Mesothelial cell of epicardium (in vitro differentiated cells): ENCODE measurements around the gene IPO13. TPM values are rescaled to one million over a fixed set of nuclear protein-coding genes. Genes with fewer than 3 reads are reported as not detected.

Experiments used
- DNase-seq, 2 experiments: peaks; one replicate each; pipeline ENCODE4 v3.0.0; 2021; ENCODE audit warnings: low spot score in 2 of 2; ENCODE audit not compliant: unreplicated experiment in 2 of 2
- H3K27ac Mint-ChIP-seq: 2 replicates; pipeline ENCODE4 v1.8.0; 2021; ENCODE audit warnings: mixed read lengths
- H3K27me3 Mint-ChIP-seq: 2 replicates; pipeline ENCODE4 v1.8.0; 2021; ENCODE audit warnings: low read depth, mixed read lengths
- H3K36me3 Mint-ChIP-seq: 2 replicates; pipeline ENCODE4 v1.8.0; 2021; ENCODE audit warnings: mixed read lengths
- H3K4me1 Mint-ChIP-seq: 2 replicates; pipeline ENCODE4 v1.8.0; 2021; ENCODE audit warnings: mixed read lengths
- H3K4me3 Mint-ChIP-seq: 2 replicates; pipeline ENCODE4 v1.8.0; 2021; ENCODE audit warnings: mild to moderate bottlenecking, moderate library complexity, mixed read lengths
- H3K9me3 Mint-ChIP-seq: 2 replicates; pipeline ENCODE4 v1.8.0; 2021; ENCODE audit warnings: mixed read lengths
- total RNA-seq: library from RNA; stranded (reverse); gene quantifications from 3 replicates; pipeline ENCODE4 v1.2.1, GENCODE V29; 2021
- TF ChIP-seq, protein P1 (sequence below): fragments of 200-600 bp; sonication (generic); IDR thresholded peaks from one replicate; pipeline ENCODE4 v1.5.0; 2021; ENCODE audit warnings: antibody characterized with exemption; ENCODE audit not compliant: unreplicated experiment

The IPO13 gene
- total RNA-seq, 1 donor from 2014 or later, result 26.4 TPM

DNA sequence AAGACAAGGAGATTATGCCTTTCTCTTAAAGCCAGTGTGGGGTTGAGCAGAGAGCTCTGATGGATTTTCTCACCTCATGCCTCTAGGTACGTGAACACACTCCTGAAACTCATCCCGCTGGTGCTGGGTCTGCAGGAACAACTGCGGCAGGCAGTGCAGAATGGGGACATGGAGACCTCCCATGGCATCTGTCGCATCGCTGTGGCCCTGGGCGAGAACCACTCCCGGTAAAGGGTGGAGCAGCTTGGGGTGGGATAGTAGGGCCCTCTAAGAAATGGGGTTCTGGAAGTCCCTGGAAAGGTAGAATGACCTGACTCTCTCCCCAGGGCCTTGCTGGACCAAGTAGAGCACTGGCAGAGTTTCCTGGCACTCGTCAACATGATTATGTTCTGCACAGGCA is 9.5 kb downstream of the IPO13 start:
- H3K27ac Mint-ChIP-seq, result no peak overlapping the region
- no peaks in the 10 kb centered on the region for H3K27me3 Mint-ChIP-seq
- no peaks in the 10 kb centered on the region for H3K9me3 Mint-ChIP-seq
- peaks cover 5% of the 10 kb centered on the region for H3K36me3 Mint-ChIP-seq
- TF ChIP-seq, protein P1, sequence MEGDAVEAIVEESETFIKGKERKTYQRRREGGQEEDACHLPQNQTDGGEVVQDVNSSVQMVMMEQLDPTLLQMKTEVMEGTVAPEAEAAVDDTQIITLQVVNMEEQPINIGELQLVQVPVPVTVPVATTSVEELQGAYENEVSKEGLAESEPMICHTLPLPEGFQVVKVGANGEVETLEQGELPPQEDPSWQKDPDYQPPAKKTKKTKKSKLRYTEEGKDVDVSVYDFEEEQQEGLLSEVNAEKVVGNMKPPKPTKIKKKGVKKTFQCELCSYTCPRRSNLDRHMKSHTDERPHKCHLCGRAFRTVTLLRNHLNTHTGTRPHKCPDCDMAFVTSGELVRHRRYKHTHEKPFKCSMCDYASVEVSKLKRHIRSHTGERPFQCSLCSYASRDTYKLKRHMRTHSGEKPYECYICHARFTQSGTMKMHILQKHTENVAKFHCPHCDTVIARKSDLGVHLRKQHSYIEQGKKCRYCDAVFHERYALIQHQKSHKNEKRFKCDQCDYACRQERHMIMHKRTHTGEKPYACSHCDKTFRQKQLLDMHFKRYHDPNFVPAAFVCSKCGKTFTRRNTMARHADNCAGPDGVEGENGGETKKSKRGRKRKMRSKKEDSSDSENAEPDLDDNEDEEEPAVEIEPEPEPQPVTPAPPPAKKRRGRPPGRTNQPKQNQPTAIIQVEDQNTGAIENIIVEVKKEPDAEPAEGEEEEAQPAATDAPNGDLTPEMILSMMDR, result no peak
- H3K4me3 Mint-ChIP-seq, result no peak overlapping the region
- DNase-seq, result no peak
- H3K4me1 Mint-ChIP-seq, result peaks cover 9% of the 10 kb centered on the region

DNA sequence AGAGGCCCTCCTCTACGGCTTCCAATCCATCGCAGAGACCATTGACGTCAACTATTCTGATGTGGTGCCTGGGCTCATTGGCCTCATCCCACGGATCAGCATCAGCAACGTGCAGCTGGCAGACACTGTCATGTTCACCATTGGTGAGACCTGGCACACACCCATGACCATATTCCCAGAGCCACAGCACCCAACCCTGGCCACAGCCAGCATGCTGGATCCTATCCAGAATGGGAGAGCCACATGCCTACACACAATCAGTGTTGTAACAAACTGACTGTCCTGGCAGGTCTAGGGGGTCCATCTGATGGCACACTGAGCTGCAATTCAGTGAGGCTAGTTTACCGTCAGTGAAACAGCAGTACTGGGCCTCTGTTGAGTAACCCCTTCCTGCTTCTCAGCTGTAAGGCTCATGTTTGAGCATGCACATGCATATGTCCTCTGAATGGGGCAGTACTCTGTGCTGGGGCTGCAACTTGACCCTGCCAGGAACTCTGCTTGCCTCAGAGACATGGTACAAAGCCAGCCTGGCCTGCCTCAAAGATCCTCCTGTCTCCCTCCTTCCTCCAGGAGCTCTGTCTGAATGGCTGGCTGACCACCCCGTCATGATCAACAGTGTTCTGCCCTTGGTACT is 10.8 kb downstream of the IPO13 start:
- DNase-seq, result no peak
- Mint-ChIP-seq H3K4me1 (peaks cover 9% of the 10 kb centered on the region), H3K36me3 (peaks cover 5% of the 10 kb centered on the region), H3K4me3 (no peak overlapping the region), H3K27me3 (no peaks in the 10 kb centered on the region), H3K27ac (no peak overlapping the region), H3K9me3 (no peaks in the 10 kb centered on the region)
- TF ChIP-seq, protein P1, result no peak

DNA sequence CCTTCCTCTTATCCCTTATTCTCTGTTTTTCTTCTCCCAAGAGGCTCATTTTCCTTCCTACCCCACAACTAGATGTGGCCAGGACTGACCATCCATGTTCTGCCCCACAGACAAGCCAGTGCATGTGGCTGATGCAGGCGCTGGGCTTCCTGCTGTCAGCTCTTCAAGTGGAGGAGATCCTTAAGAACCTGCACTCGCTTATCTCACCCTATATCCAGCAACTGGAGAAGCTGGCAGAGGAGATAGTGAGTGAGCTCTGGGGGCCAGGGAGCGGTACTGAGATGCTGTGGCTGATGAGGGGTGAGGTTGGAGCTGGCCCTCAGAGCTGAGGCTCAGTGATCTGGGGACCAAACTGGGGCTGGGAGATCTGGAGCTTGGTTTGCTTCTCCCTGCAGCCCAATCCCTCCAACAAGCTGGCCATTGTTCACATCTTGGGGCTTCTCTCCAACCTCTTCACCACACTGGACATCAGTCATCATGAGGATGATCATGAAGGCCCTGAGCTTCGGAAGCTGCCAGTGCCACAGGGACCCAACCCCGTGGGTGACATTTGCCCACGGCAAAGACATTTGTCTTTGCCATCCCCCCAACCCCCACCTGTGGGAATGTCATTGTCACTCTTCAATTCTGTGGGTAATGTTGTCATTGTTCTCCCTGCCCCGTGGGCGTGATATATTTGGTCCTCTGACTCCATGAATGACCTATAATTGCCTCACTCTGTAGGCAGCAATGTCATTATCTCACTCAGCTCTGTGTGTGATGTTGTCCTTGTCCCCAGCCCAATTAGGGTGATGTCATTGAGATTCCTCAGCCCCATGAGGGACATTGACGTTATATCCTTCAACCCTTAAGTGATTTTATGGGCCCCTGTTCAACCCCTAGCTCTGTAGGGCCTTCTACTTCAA is 11.9 kb downstream of the IPO13 start:
- Mint-ChIP-seq H3K27me3 (no peaks in the 10 kb centered on the region), H3K4me1 (peaks cover under 1% of the 10 kb centered on the region), H3K36me3 (peaks cover 5% of the 10 kb centered on the region), H3K27ac (no peak overlapping the region), H3K4me3 (no peak overlapping the region), H3K9me3 (no peaks in the 10 kb centered on the region)
- DNase-seq, result no peak
- TF ChIP-seq, protein P1, result no peak

DNA sequence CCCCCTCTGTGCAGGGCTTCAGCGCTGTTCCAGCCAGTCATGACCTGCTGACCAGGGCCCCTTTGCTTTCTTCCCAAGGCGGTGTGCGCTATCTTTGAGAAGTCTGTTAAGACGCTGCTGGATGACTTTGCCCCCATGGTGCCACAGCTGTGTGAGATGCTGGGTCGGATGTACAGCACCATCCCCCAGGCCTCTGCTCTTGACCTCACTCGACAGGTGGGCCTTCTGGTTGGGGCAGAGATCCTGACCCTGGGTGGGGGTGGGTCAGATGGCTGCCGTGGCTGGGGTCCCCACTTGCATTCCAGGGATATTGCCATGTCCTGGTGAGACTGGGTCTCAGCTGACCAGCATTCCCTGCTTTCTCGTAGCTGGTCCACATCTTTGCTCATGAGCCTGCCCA is 14.0 kb downstream of the IPO13 start:
- no peaks in the 10 kb centered on the region for H3K4me1 Mint-ChIP-seq
- no peak overlapping the region for H3K27ac Mint-ChIP-seq
- no peak for DNase-seq
- H3K27me3 Mint-ChIP-seq, result no peaks in the 10 kb centered on the region
- TF ChIP-seq, protein P1, result no peak
- peaks cover 5% of the 10 kb centered on the region for H3K36me3 Mint-ChIP-seq
- no peak overlapping the region for H3K4me3 Mint-ChIP-seq
- no peaks in the 10 kb centered on the region for H3K9me3 Mint-ChIP-seq

DNA sequence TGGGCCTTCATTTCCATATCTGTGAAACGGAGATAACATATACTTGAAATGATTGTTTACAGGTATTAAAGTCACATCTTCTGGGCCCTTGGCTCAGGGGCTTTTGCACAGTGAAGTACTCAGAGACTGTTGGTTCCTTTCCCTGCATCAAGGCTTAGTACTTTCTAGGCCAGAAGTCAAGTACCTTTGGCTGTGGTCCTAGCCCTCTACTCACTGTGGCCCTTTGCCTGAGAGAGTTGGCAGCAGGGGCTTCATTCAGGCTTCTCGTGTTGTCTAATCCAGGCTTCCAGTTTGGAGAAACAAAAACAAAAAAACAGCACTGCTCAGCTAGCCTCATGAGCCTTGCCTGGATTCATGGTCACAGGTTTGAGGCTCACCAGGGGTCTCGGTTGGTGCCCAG is 14.9 kb downstream of the IPO13 start:
- TF ChIP-seq, protein P1, result no peak
- H3K27ac Mint-ChIP-seq, result no peak overlapping the region
- H3K9me3 Mint-ChIP-seq, result no peaks in the 10 kb centered on the region
- H3K4me1 Mint-ChIP-seq, result no peaks in the 10 kb centered on the region
- H3K36me3 Mint-ChIP-seq, result peaks cover 6% of the 10 kb centered on the region
- H3K4me3 Mint-ChIP-seq, result no peak overlapping the region
- DNase-seq, result no peak
- no peaks in the 10 kb centered on the region for H3K27me3 Mint-ChIP-seq
